ENCODE data around the gene KDM3A.

Gene KDM3A

DNA sequence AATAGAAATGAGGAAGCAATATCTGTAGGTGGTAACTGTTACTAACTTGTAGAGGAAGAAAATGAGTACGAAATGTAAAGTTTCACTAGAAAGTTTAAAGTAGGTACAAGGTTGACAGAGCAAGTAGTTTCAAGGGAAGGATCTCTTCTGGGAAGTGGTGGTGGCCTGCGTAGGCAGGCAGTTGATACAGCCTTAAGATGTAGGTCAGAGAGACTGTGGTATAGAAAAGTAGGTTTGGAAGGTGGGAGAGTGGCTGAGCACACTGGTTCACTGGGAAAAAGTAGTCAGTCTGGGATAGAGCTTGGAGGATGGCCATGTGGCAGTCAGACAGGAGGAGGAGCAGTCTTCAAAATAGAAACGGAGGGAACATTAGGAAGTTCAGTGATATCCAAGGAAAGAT, 23.5 kb downstream of the KDM3A start:
- H3K27ac ChIP-seq = no peak overlapping the region
- peaks cover 81% of the 10 kb centered on the region for H3K36me3 ChIP-seq (replicated peaks)
- in situ Hi-C loops (cut with HindIII; ENCODE audit: low pct_ligation_motif_present, low sequenced_read_pairs) = no loop called here
- H3K27me3 ChIP-seq (replicated peaks) = no peaks in the 10 kb centered on the region
- no peak for DNase-seq
- TF ChIP-seq, protein P1, sequence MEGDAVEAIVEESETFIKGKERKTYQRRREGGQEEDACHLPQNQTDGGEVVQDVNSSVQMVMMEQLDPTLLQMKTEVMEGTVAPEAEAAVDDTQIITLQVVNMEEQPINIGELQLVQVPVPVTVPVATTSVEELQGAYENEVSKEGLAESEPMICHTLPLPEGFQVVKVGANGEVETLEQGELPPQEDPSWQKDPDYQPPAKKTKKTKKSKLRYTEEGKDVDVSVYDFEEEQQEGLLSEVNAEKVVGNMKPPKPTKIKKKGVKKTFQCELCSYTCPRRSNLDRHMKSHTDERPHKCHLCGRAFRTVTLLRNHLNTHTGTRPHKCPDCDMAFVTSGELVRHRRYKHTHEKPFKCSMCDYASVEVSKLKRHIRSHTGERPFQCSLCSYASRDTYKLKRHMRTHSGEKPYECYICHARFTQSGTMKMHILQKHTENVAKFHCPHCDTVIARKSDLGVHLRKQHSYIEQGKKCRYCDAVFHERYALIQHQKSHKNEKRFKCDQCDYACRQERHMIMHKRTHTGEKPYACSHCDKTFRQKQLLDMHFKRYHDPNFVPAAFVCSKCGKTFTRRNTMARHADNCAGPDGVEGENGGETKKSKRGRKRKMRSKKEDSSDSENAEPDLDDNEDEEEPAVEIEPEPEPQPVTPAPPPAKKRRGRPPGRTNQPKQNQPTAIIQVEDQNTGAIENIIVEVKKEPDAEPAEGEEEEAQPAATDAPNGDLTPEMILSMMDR (IDR thresholded peaks at IDR 0.05; ENCODE audit: low read depth, low read length, missing control alignments) = no peak
- no peak overlapping the region for H3K4me3 ChIP-seq (ENCODE audit: low read depth, low read length)

DNA sequence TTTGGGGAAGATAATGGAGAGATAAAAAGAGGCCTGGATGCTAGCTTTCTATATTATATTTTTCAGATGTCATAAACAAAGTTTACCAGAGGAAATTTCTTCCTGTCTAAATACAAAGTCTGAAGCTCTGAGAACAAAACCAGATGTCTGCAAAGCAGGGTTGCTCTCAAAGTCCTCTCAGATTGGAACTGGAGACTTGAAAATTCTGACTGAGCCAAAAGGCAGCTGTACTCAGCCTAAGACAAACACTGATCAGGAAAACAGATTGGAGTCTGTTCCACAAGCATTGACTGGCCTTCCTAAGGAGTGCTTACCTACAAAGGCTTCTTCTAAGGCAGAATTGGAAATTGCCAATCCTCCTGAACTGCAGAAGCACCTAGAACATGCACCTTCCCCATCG, 25.1 kb downstream of the KDM3A start:
- Histone ChIP-seq H3K36me3 (replicated peaks) (peaks cover 71% of the 10 kb centered on the region), H3K27me3 (replicated peaks) (no peaks in the 10 kb centered on the region), H3K4me3 (ENCODE audit: low read depth, low read length) (no peak overlapping the region), H3K27ac (no peak overlapping the region)
- DNase-seq = no peak
- in situ Hi-C loops (cut with HindIII; ENCODE audit: low pct_ligation_motif_present, low sequenced_read_pairs) = no loop called here
- TF ChIP-seq, protein P1 (IDR thresholded peaks at IDR 0.05; ENCODE audit: low read depth, low read length, missing control alignments) = no peak

DNA sequence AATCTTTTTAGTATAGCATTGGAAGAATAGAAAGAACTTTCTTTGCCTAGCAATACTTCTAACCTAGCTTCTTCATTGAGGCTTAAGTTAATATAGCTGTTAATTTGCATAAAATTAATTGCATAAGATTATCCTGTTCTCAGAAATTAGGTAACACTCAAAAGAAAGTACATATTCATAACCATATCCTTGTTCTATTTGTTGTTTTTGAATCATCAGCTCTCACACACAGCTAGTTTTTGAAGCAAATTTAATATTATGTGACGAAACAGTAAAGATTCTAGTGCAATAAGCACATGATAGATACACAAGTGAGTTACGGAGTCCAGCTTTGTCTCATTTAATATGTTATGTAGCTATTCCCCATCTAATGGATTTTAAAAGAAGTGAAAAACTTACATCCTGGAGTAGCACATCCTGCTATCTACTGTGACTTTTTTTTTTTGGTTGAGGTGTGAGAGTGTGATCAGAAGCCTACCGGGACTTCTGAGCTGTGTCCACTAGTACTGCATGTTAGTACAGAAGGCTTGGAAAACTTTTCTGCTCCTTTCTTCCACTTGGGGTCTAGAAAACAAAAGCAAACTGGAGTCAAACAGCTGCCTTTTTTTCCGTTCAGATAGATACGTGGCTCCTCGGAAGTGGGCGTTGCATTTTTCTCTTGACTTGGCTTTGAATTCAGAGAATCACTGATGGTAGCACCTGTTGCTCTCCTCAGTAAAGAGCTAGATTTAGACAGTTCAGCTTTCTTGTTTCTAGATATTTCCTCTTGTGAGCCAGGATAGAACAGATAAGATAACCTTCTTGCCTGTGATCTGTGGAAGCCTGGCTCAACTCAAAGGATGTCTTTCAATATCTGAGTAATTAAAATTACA, 27.2 kb downstream of the KDM3A start:
- TF ChIP-seq, protein P1 (IDR thresholded peaks at IDR 0.05; ENCODE audit: low read depth, low read length, missing control alignments) = no peak
- H3K27ac ChIP-seq = no peak overlapping the region
- H3K36me3 ChIP-seq (replicated peaks) = peaks cover 61% of the 10 kb centered on the region
- no peak overlapping the region for H3K4me3 ChIP-seq (ENCODE audit: low read depth, low read length)
- no peak for DNase-seq
- in situ Hi-C loops (cut with HindIII; ENCODE audit: low pct_ligation_motif_present, low sequenced_read_pairs) = no loop called here
- H3K27me3 ChIP-seq (replicated peaks) = no peaks in the 10 kb centered on the region

DNA sequence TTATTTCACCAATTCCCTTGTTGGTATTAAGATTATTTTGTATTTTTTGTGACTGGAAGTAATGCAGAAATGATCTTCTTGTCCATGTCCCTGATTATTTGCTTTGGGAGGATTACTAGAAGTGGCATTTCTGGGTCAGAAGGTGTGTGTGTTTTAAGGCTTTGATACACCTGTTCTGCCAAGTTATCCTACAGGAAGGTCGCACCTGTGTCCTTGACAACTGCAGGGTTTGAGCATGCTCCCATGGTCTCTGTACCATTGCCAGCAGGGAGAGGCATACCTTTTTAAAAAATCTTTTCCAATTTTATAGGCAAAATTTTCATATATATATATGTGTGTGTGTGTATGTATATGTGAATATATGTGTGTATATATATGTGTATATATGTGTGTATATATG, 29.7 kb downstream of the KDM3A start:
- no peak overlapping the region for H3K27ac ChIP-seq
- in situ Hi-C loops (cut with HindIII; ENCODE audit: low pct_ligation_motif_present, low sequenced_read_pairs) = no loop called here
- no peak for DNase-seq

DNA sequence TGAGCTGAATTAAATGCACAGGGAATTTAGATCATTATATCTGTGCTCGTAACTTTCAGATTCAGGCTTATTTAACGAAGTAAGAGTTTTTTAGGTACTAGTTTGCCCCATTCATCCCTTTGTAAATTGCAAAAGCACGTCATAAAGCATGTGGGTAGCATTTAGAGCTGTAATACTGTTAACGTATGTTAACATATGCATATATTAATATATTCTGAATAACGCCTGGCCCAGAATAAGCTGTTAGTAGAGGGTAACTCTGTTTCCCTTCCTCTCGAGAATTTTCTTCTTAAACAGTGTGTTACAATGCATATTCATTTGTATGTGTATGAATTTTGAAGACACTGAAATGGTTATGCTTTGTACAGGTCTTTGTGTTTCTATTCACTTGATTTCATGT, 30.5 kb downstream of the KDM3A start:
- DNase-seq = no peak
- Histone ChIP-seq H3K4me3 (ENCODE audit: low read depth, low read length) (no peak overlapping the region), H3K36me3 (replicated peaks) (peaks cover 45% of the 10 kb centered on the region), H3K27ac (no peak overlapping the region), H3K27me3 (replicated peaks) (no peaks in the 10 kb centered on the region)
- TF ChIP-seq, protein P1 (IDR thresholded peaks at IDR 0.05; ENCODE audit: low read depth, low read length, missing control alignments) = no peak
- in situ Hi-C loops (cut with HindIII; ENCODE audit: low pct_ligation_motif_present, low sequenced_read_pairs) = no loop called here

More for the DNA sequence above, 29.7 kb downstream of the KDM3A start:
- TF ChIP-seq, protein P1 (IDR thresholded peaks at IDR 0.05; ENCODE audit: low read depth, low read length, missing control alignments) = no peak
- Histone ChIP-seq H3K27me3 (replicated peaks) (no peaks in the 10 kb centered on the region), H3K4me3 (ENCODE audit: low read depth, low read length) (no peak overlapping the region), H3K36me3 (replicated peaks) (peaks cover 52% of the 10 kb centered on the region)
